ENCODE results near the gene OR51B5. TPM values are rescaled to one million over a fixed set of nuclear protein-coding genes. Genes with fewer than 3 reads are reported as not detected.
"Not testable (repeated sequence)": the region's sequence is repeated elsewhere in the genome, so short reads cannot be mapped to it uniquely, and the experiment has no call there.

The OR51B5 gene
- total RNA-seq, 1 donor from 2014 or later: 0.21 TPM

- Mint-ChIP-seq H3K4me3 (no peak overlapping the region), H3K9me3 (peaks cover 2% of the 10 kb centered on the region), H3K27me3 (ENCODE audit: low read depth) (no peaks in the 10 kb centered on the region), H3K27ac (ENCODE audit: unreplicated experiment) (no peak overlapping the region), H3K36me3 (ENCODE audit: low read depth) (no peaks in the 10 kb centered on the region), H3K4me1 (no peaks in the 10 kb centered on the region)
- TF ChIP-seq CTCF (conservative IDR thresholded peaks at IDR 0.05): peak; percentile 45
- no peak for DNase-seq (ENCODE audit: low read depth, low spot score)
These were observed 26.5 kb upstream of the OR51B5 start for GRCh38 chr11:5369789-5370188.

GRCh38 chr11:5368502-5369043, 25.2 kb upstream of the OR51B5 start:
- Mint-ChIP-seq H3K9me3 (peaks cover 2% of the 10 kb centered on the region), H3K27ac (ENCODE audit: unreplicated experiment) (no peak overlapping the region), H3K4me3 (no peak overlapping the region), H3K36me3 (ENCODE audit: low read depth) (no peaks in the 10 kb centered on the region), H3K4me1 (no peaks in the 10 kb centered on the region), H3K27me3 (ENCODE audit: low read depth) (peaks cover 4% of the 10 kb centered on the region)
- DNase-seq (ENCODE audit: low read depth, low spot score): no peak
- no peak for TF ChIP-seq CTCF (conservative IDR thresholded peaks at IDR 0.05)

GRCh38 chr11:5367448-5368074, 24.2 kb upstream of the OR51B5 start:
- no peak overlapping the region for H3K4me3 Mint-ChIP-seq
- H3K27ac Mint-ChIP-seq (ENCODE audit: unreplicated experiment): no peak overlapping the region
- H3K27me3 Mint-ChIP-seq (ENCODE audit: low read depth): peaks cover 4% of the 10 kb centered on the region
- DNase-seq (ENCODE audit: low read depth, low spot score): no peak
- H3K4me1 Mint-ChIP-seq: no peaks in the 10 kb centered on the region
- TF ChIP-seq CTCF (conservative IDR thresholded peaks at IDR 0.05): no peak
- H3K9me3 Mint-ChIP-seq: no peaks in the 10 kb centered on the region
- no peaks in the 10 kb centered on the region for H3K36me3 Mint-ChIP-seq (ENCODE audit: low read depth)

- Mint-ChIP-seq H3K4me1 (no peaks in the 10 kb centered on the region), H3K27ac (ENCODE audit: unreplicated experiment) (no peak overlapping the region), H3K27me3 (ENCODE audit: low read depth) (peaks cover 4% of the 10 kb centered on the region), H3K9me3 (peaks cover under 1% of the 10 kb centered on the region), H3K4me3 (no peak overlapping the region), H3K36me3 (ENCODE audit: low read depth) (no peaks in the 10 kb centered on the region)
- DNase-seq (ENCODE audit: low read depth, low spot score): no peak
- no peak for TF ChIP-seq CTCF (conservative IDR thresholded peaks at IDR 0.05)
These were observed 23.5 kb upstream of the OR51B5 start for GRCh38 chr11:5366856-5367255.

GRCh38 chr11:5366365-5366764, 23.0 kb upstream of the OR51B5 start:
- H3K27me3 Mint-ChIP-seq (ENCODE audit: low read depth); H3K36me3 Mint-ChIP-seq (ENCODE audit: low read depth); H3K4me1 Mint-ChIP-seq; H3K9me3 Mint-ChIP-seq; H3K27ac Mint-ChIP-seq (ENCODE audit: unreplicated experiment); H3K4me3 Mint-ChIP-seq; DNase-seq (ENCODE audit: low read depth, low spot score): not testable (repeated sequence)
- TF ChIP-seq CTCF (conservative IDR thresholded peaks at IDR 0.05): peak; percentile 23
